Nephron progenitor cell (in vitro differentiated cells): ENCODE data around the gene NOB1.

Source experiments
- DNase-seq: peaks from one replicate; pipeline ENCODE4 v3.0.0; 2021
- H3K27ac Mint-ChIP-seq: 2 replicates; pipeline ENCODE4 v1.8.0; 2021; ENCODE audit warnings: mild to moderate bottlenecking, moderate library complexity, mixed read lengths
- H3K27me3 Mint-ChIP-seq: 2 replicates; pipeline ENCODE4 v1.8.0; 2021; ENCODE audit warnings: mild to moderate bottlenecking, low read depth, mixed read lengths; ENCODE audit not compliant: poor library complexity
- H3K36me3 Mint-ChIP-seq: 2 replicates; pipeline ENCODE4 v1.8.0; 2021; ENCODE audit warnings: low read depth, mixed read lengths
- H3K4me1 Mint-ChIP-seq: 2 replicates; pipeline ENCODE4 v1.8.0; 2021; ENCODE audit warnings: mixed read lengths
- H3K4me3 Mint-ChIP-seq: 2 replicates; pipeline ENCODE4 v1.8.0; 2021; ENCODE audit warnings: mild to moderate bottlenecking, moderate library complexity, mixed read lengths
- H3K9me3 Mint-ChIP-seq: 2 replicates; pipeline ENCODE4 v1.8.0; 2021; ENCODE audit warnings: mild to moderate bottlenecking, moderate library complexity, mixed read lengths
- TF ChIP-seq, protein P1 (sequence below): fragments of 200-600 bp; sonication (generic); IDR thresholded peaks from 2 replicates; pipeline ENCODE4 v1.5.0; 2021; ENCODE audit warnings: antibody characterized with exemption

Gene NOB1

DNA sequence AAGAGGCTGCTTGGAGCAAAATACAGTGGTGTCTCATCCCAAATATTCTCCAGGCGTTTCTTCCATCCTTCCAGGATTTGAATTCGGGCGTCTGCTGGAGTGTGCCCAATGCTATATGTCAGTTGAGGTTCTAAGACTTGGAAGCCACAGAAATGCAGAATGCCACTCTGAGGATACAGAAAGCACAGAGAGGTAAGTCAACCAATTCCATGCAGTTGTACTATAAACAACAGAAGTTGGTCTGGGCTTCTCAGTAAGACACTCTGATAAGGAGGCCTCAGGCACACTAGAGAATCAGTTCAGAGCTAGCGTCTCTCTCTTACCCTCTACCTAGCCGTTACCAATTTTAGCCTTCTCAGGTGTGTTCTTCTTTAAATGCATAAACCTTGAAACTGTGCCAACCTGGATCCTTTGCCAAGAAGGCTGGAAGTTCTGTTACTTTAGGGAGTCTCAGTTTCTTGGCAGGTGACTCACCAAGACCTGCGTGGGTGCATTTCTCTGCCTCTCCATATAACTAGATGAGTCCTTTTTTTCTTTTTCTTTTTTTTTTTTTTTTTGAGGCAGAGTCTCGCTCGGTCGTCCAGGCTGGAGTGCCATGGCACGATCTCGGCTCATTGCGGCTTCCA lies 43.5 kb downstream of the NOB1 start:
- H3K9me3 Mint-ChIP-seq: no peaks in the 10 kb centered on the region
- H3K4me3 Mint-ChIP-seq: no peak overlapping the region
- H3K36me3 Mint-ChIP-seq: peaks cover 19% of the 10 kb centered on the region
- no peak overlapping the region for H3K27ac Mint-ChIP-seq
- DNase-seq: no peak
- no peaks in the 10 kb centered on the region for H3K27me3 Mint-ChIP-seq
- H3K4me1 Mint-ChIP-seq: peaks cover 12% of the 10 kb centered on the region
- TF ChIP-seq, protein P1, sequence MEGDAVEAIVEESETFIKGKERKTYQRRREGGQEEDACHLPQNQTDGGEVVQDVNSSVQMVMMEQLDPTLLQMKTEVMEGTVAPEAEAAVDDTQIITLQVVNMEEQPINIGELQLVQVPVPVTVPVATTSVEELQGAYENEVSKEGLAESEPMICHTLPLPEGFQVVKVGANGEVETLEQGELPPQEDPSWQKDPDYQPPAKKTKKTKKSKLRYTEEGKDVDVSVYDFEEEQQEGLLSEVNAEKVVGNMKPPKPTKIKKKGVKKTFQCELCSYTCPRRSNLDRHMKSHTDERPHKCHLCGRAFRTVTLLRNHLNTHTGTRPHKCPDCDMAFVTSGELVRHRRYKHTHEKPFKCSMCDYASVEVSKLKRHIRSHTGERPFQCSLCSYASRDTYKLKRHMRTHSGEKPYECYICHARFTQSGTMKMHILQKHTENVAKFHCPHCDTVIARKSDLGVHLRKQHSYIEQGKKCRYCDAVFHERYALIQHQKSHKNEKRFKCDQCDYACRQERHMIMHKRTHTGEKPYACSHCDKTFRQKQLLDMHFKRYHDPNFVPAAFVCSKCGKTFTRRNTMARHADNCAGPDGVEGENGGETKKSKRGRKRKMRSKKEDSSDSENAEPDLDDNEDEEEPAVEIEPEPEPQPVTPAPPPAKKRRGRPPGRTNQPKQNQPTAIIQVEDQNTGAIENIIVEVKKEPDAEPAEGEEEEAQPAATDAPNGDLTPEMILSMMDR: no peak

DNA sequence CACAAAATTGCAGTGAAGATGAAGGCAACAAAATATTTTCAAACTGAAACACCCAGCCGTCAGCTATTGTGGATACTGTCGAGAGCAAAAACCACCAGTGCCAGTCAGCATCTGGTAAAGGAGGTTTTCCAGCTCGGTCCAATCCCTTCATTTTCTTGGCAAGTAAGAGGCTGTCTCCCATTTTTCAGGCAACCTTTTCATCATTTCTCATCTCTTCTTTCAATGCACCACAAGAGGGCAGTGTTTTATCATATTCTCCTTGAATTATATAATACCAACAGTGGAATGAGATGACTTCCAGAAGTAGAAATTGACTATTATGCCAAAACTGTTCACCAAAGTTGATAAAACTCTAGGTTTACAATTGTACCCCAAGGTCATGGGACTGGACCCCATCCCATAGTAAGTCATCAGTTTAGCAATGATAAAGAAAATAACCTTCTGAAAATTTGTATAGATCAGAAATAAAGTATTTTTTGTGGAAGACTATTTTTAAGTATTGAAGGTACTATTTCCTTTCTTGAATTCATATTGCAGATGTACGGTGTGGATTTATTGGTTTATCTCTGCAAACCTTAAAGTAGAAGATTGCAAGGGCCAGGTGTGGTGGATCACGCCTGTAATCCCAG lies 45.2 kb downstream of the NOB1 start:
- Mint-ChIP-seq H3K4me3 (no peak overlapping the region), H3K27me3 (no peaks in the 10 kb centered on the region), H3K4me1 (peaks cover 12% of the 10 kb centered on the region), H3K36me3 (peaks cover 12% of the 10 kb centered on the region), H3K27ac (no peak overlapping the region), H3K9me3 (no peaks in the 10 kb centered on the region)
- DNase-seq: no peak
- TF ChIP-seq, protein P1: peak; percentile 75

DNA sequence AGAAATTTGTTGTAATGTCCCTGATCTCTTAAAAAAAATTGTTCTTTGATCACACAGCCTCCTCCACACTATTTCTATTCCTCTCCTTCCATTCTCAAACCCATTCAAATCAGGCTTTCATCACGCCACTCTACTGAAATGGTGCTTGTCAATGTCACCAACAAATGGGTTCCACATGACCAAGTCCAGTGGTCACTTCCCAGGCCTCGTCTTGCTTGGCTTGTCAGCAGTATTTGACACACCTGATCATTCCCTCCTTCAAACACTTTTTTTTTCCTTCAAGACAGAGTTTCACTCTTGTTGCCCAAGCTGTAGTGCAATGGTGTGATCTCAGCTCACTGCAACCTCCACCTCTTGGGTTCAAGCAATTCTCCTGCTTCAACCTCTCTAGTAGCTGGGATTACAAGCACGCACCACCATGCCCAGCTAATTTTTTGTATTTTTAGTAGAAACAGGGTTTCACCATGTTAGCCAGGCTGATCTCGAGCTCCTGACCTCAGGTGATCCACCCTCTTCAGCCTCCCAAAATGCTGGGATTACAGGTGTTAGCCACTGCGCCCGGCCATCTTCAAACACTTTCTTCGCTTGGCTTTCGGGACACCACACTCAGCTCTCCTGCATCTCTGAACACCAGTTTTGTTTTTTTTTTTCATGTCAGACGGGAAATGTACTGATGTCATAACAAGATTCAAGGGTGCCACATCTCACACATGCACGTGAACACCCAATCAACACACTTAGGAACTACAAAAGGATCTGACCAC lies 46.6 kb downstream of the NOB1 start:
- H3K4me1 Mint-ChIP-seq: peaks cover 12% of the 10 kb centered on the region
- H3K27me3 Mint-ChIP-seq: no peaks in the 10 kb centered on the region
- H3K9me3 Mint-ChIP-seq: no peaks in the 10 kb centered on the region
- TF ChIP-seq, protein P1: no peak
- DNase-seq: no peak
- H3K27ac Mint-ChIP-seq: peak overlapping the region; percentile 44
- no peak overlapping the region for H3K4me3 Mint-ChIP-seq
- peaks cover 9% of the 10 kb centered on the region for H3K36me3 Mint-ChIP-seq

DNA sequence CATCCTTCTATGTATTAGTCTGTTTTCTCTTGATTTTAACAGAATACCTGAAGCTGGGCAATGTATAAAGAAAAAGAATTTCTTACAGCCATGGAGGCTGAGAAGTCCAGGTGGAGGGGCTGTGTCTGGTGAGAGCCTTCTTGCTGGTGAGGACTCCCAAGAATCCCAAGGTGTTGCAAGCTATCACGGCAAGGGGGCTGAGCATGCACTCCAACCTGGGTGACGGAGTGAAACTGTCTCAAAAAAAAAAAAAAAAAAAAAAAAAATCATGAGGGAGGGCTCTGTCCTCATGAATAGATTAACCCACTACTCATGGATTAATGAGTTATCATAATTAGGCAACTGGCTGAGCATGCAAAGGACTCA lies 47.8 kb downstream of the NOB1 start:
- Mint-ChIP-seq H3K9me3 (no peaks in the 10 kb centered on the region), H3K27me3 (no peaks in the 10 kb centered on the region), H3K4me3 (no peak overlapping the region), H3K4me1 (peaks cover 12% of the 10 kb centered on the region), H3K27ac (no peak overlapping the region), H3K36me3 (peaks cover 5% of the 10 kb centered on the region)
- TF ChIP-seq, protein P1: no peak
- no peak for DNase-seq

DNA sequence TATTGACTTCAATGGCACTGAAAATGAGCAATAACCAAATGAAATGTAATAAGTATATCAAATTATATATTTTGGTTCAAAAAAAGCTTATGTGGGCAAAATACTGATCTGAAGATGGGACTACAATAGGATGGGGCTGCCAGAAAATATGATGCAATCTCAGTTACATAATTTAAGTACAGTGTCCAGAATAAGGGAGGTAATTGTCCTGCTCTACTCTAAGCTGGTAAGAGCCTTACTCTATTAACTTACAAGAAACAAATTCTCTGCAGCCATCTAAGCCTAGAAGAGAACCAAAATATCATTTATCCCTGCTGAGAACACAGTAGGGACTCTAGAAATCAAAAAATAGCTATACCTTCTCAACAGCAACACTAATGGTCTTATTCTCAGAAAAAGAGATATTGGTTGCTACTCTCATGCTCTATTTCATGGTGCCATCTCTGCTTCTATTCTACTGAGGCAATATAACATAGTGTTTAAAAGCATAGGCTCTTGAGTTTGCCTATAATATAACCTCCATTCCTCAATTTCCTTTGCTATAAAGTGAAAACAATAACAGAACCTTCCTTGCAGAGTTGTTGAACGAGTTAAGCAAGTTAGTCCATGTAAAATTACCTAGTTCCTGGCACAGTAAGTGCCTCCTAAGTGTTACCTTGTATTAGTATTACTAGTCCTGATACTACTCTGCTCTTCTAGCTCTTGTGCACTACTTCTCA lies 48.3 kb downstream of the NOB1 start:
- Mint-ChIP-seq H3K4me3 (no peak overlapping the region), H3K9me3 (no peaks in the 10 kb centered on the region), H3K27me3 (no peaks in the 10 kb centered on the region), H3K36me3 (peaks cover 5% of the 10 kb centered on the region), H3K27ac (no peak overlapping the region), H3K4me1 (peaks cover 12% of the 10 kb centered on the region)
- TF ChIP-seq, protein P1: no peak
- no peak for DNase-seq
